Measurements from ENCODE around the gene WFDC9.
"Not testable (repeated sequence)": the region's sequence is repeated elsewhere in the genome, so short reads cannot be mapped to it uniquely, and the experiment has no call there.

WFDC9 gene

DNA sequence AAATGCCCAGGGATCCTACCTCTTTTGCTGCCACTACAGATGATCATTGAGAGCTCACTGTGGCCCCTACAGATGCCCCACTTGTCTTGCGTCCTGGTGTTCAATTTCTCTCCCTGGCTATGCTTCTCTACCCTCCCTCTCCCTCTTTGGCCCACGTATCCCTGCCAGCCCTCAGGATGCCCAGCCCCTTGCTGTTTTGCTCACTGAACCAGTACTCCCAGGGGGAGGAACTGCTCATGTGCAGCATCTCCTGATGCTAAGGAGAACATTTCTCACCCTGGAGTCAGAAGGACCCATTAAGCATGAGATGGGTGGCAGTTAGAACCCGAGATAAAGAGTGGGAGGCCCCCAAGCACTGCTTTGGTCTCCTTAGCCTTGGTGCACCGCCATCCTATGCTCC is at the start of gene WFDC9:
TSS of gene WFDC9 (minus strand) at position 101 of the 400 bp plus-strand sequence. CDS start 21,103 bp downstream, outside the sequence.
- DNase-seq (ENCODE audit: low read depth): no peak
- TF ChIP-seq, protein P1, sequence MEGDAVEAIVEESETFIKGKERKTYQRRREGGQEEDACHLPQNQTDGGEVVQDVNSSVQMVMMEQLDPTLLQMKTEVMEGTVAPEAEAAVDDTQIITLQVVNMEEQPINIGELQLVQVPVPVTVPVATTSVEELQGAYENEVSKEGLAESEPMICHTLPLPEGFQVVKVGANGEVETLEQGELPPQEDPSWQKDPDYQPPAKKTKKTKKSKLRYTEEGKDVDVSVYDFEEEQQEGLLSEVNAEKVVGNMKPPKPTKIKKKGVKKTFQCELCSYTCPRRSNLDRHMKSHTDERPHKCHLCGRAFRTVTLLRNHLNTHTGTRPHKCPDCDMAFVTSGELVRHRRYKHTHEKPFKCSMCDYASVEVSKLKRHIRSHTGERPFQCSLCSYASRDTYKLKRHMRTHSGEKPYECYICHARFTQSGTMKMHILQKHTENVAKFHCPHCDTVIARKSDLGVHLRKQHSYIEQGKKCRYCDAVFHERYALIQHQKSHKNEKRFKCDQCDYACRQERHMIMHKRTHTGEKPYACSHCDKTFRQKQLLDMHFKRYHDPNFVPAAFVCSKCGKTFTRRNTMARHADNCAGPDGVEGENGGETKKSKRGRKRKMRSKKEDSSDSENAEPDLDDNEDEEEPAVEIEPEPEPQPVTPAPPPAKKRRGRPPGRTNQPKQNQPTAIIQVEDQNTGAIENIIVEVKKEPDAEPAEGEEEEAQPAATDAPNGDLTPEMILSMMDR (conservative IDR thresholded peaks at IDR 0.05; ENCODE audit: low read length): no peak
- H3K4me3 ChIP-seq (ENCODE audit: low read length): no peak within 1 kb of the TSS

DNA sequence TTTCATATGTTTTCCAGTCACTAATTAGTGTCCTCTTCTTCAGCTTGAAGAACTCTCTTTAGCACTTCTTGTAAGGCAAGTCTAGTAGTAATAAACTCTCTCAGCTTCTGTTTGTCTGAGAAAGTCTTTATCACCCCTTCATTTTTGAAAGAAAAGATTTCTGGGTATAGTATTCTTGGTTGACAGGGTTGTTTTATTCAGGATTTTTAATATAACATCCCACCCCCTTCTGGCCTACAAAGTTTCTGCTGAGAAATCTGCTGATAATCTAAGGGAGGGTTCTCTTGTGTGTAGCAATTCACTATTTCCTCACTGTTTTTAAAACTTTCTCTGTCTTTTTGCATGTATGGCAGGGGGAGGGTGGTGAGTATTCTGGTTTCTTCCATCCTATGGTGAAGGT is 48.6 kb upstream of the WFDC9 start:
- H3K4me3 ChIP-seq (ENCODE audit: low read length): no peak overlapping the region
- TF ChIP-seq, protein P1 (conservative IDR thresholded peaks at IDR 0.05; ENCODE audit: low read length): no peak
- no peak for DNase-seq (ENCODE audit: low read depth)

DNA sequence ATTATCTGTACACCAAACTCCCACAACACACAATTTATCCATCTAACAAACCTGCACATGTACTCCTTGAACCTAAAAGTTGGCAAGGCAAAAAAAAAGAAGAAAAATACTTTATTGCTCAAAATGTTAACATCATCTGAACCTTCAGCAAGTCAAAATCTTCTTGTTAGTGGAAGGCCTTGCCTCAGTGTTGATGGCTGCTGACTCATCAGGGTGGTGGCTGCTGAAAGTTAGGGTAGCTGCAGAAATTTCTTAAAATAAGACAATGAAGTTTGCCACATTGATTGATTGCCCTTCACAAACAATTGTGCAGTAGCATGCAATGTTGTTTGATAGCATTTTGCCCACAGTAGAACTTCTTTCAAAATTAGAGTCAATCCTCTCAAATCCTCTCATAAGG is 41.7 kb upstream of the WFDC9 start:
- no peak overlapping the region for H3K4me3 ChIP-seq (ENCODE audit: low read length)
- TF ChIP-seq, protein P1 (conservative IDR thresholded peaks at IDR 0.05; ENCODE audit: low read length): no peak
- no peak for DNase-seq (ENCODE audit: low read depth)

DNA sequence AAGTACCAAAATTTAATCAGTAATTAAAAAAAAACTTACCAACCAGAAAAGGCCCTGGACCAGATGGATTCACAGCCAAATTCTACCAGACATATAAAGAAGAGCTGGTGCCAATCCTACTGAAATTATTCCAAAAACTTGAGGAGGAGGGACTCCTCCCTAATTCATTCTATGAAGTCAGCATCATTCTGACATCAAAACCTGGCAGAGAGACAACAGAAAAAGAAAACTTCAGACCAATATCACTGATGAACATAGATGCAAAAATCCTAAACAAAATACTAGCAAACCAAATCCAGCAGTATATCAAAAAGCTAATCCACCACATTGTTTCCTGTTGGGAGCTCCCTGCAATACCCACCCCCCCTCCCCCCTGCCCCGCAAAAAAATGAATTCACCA is 39.1 kb upstream of the WFDC9 start, which contains the start of gene WFDC11:
TSS of gene WFDC11 (minus strand) at position 101 of the 400 bp plus-strand sequence. CDS start 19,639 bp downstream, outside the sequence.
- H3K4me3 ChIP-seq (ENCODE audit: low read length): no peak within 1 kb of the TSS
- TF ChIP-seq, protein P1 (conservative IDR thresholded peaks at IDR 0.05; ENCODE audit: low read length): no peak
- DNase-seq (ENCODE audit: low read depth): no peak

DNA sequence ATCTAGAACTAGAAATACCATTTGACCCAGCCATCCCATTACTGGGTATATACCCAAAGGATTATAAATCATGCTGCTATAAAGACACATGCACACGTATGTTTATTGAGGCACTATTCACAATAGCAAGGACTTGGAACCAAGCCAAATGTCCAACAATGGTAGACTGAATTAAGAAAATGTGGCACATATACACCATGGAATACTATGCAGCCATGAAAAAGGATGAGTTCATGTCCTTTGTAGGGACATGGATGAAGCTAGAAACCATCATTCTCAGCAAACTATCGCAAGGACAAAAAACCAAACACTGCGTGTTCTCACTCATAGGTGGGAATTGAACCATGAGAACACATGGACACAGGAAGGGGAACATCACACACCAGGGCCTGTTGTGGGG is 26.0 kb upstream of the WFDC9 start:
- H3K4me3 ChIP-seq (ENCODE audit: low read length); DNase-seq (ENCODE audit: low read depth): not testable (repeated sequence)

DNA sequence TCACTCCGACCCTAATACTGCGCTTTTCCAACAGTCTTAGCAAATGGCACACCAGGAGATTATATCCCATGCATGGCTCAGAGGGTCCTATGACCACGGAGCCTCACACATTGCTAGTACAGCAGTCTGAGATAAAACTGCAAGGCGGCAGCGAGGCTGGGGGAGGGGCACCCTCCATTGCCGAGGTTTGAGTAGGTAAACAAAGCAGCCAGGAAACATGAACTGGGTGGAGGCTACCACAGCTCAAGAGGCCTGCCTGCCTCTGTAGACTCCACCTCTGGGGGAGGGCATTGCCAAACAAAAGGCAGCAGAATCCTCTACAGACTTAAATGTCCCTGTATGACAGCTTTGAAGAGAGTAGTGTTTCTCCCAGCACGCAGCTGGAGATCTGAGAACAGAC is 20.6 kb upstream of the WFDC9 start:
- not testable (repeated sequence) for H3K4me3 ChIP-seq (ENCODE audit: low read length); DNase-seq (ENCODE audit: low read depth)

DNA sequence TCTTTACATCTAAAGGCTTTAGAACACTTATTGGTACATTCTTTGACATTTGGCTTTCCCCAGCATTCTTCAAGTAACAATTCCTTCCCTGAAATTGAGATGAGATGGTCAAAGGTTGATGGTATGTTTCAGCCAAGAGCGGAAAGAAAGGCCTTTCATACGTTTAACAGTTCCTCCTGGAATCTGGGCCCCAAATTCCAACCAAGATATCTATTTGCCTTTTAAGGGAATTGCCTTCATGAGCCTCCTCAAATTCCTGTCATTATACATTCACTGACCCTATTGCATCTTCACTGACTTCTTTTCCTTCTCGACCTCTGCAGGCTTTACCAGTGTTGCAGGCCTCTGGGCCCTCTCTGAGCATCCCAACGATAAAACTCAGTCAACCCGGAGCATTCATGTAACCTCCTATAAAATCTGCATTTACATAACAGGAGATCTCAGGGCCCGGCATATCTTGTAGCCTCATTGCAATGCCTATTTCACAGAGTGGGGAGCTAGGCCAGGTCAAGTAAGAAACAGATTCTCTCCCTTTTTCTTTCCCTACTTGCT is 18.3 kb upstream of the WFDC9 start:
- no peak overlapping the region for H3K4me3 ChIP-seq (ENCODE audit: low read length)
- no peak for DNase-seq (ENCODE audit: low read depth)
- TF ChIP-seq, protein P1 (conservative IDR thresholded peaks at IDR 0.05; ENCODE audit: low read length): no peak

DNA sequence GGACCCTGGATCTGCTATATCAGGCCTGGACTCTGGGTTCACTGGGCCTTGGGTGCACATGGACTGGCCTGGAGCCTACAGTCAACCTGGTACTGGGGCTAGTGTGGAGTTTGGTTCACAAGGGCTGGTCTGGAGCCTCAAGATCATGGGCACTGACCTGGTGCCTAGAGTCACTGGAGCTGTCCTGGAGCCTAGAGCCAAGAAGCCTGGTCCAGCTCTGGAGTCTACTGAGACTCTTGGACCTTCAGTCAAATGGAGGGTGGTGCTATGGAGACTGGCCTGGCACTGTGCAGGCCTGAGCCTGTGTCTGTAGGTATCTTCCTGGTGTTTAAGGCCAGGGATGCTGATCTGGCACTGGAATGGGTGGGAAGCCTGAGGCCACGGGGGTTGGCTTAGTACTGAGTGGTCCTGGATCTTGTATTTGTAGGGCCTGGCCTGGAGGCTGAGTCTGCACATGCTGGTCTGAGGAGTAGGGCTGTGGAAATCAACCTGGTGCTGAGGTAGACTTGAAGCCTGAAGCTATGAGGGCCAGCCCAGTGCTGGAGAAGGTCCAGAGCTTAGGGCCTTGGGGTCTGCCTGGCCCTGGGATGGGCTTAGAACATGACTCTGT is 16.5 kb upstream of the WFDC9 start:
- DNase-seq (ENCODE audit: low read depth): no peak
- no peak overlapping the region for H3K4me3 ChIP-seq (ENCODE audit: low read length)
- TF ChIP-seq, protein P1 (conservative IDR thresholded peaks at IDR 0.05; ENCODE audit: low read length): no peak
